HepG2 (cell line): ENCODE measurements around the gene RTBDN. TPM values are rescaled to one million over a fixed set of nuclear protein-coding genes. Genes with fewer than 3 reads are reported as not detected.

Experiments
- AGO1 ChIP-seq: fragments of 200-400 bp; formaldehyde crosslinking; IDR thresholded peaks from 2 replicates; pipeline ENCODE4 v1.6.1; 2017; ENCODE audit warnings: mild to moderate bottlenecking, low read depth, low read length, moderate library complexity; ENCODE audit not compliant: poor library complexity, severe bottlenecking
- ARHGAP35 ChIP-seq: sonication (generic); formaldehyde crosslinking; IDR thresholded peaks from 2 replicates; pipeline ENCODE4 v1.9.0; 2022; ENCODE audit warnings: mild to moderate bottlenecking, inconsistent platforms, moderate library complexity, missing genetic modification reagents, borderline replicate concordance
- ATF7 ChIP-seq, 2 experiments: fragments of 450-650 bp in 1 of 2; sonication (generic) in 1 of 2; formaldehyde crosslinking in 1 of 2; IDR thresholded peaks; 2 replicates each; pipeline versions ENCODE4 v1.4.0 to v1.6.1; 2016 to 2020; ENCODE audit warnings: antibody characterized with exemption in 1 of 2, mild to moderate bottlenecking in 1 of 2, missing genetic modification reagents in 1 of 2
- E2F5 ChIP-seq: sonication (generic); formaldehyde crosslinking; conservative IDR thresholded peaks from 2 replicates; pipeline ENCODE4 v1.4.0; 2020; ENCODE audit warnings: missing genetic modification reagents
- FOXA1 ChIP-seq, 2 experiments: fragments of 450-650 bp in 1 of 2; sonication (generic) in 1 of 2; formaldehyde crosslinking in 1 of 2; IDR thresholded peaks; 2 replicates each; pipeline versions ENCODE4 v1.4.0 to v1.6.1; 2016 to 2020; ENCODE audit warnings: missing genetic modification reagents in 1 of 2
- FOXC1 ChIP-seq: sonication (generic); formaldehyde crosslinking; IDR thresholded peaks from 2 replicates; pipeline ENCODE4 v1.8.0; 2022; ENCODE audit warnings: mild to moderate bottlenecking, missing genetic modification reagents, borderline replicate concordance
- FUBP1 ChIP-seq: sonication (generic); formaldehyde crosslinking; IDR thresholded peaks from 2 replicates; pipeline ENCODE4 v1.5.1; 2020; ENCODE audit warnings: missing genetic modification reagents, mild to moderate bottlenecking, borderline replicate concordance
- GPBP1L1 ChIP-seq: sonication (generic); formaldehyde crosslinking; IDR thresholded peaks from 2 replicates; pipeline ENCODE4 v1.5.0; 2020; ENCODE audit warnings: mild to moderate bottlenecking, missing genetic modification reagents
- KAT8 ChIP-seq: IDR thresholded peaks from 2 replicates; pipeline ENCODE4 v1.6.1; 2016; ENCODE audit warnings: missing genetic modification reagents, missing compliant biosample characterization
- MEIS1 ChIP-seq: sonication (generic); formaldehyde crosslinking; IDR thresholded peaks from 2 replicates; pipeline ENCODE4 v1.9.0; 2021; ENCODE audit warnings: mild to moderate bottlenecking, missing genetic modification reagents, moderate library complexity, borderline replicate concordance
- NAIF1 ChIP-seq: sonication (generic); formaldehyde crosslinking; IDR thresholded peaks from 2 replicates; pipeline ENCODE4 v1.5.0; 2020; ENCODE audit warnings: mild to moderate bottlenecking, missing genetic modification reagents, borderline replicate concordance
- PAX8 ChIP-seq: sonication (generic); formaldehyde crosslinking; IDR thresholded peaks from 2 replicates; pipeline ENCODE4 v1.8.0; 2022; ENCODE audit warnings: mild to moderate bottlenecking, missing genetic modification reagents, borderline replicate concordance
- SNRNP70 ChIP-seq: fragments of 200-400 bp; formaldehyde crosslinking; IDR thresholded peaks from 2 replicates; pipeline ENCODE4 v1.6.1; 2017; ENCODE audit warnings: mild to moderate bottlenecking, low read depth, low read length, moderate library complexity
- TBL1XR1 ChIP-seq: fragments of 150-350 bp; IDR thresholded peaks from 2 replicates; pipeline ENCODE4 v1.6.1; 2014; ENCODE audit warnings: borderline replicate concordance, low read length; ENCODE audit not compliant: partially characterized antibody
- THRA ChIP-seq: sonication (generic); formaldehyde crosslinking; IDR thresholded peaks from 2 replicates; pipeline ENCODE4 v1.4.0; 2020; ENCODE audit warnings: missing genetic modification reagents, borderline replicate concordance
- ZBTB4 ChIP-seq: sonication (generic); formaldehyde crosslinking; IDR thresholded peaks from 2 replicates; pipeline ENCODE4 v1.4.0; 2020; ENCODE audit warnings: missing genetic modification reagents, mild to moderate bottlenecking, borderline replicate concordance
- ZNF3 ChIP-seq: IDR thresholded peaks from 2 replicates; pipeline ENCODE4 v1.7.0; 2017; ENCODE audit warnings: inconsistent platforms
- ZNF619 ChIP-seq: sonication (generic); formaldehyde crosslinking; IDR thresholded peaks from 2 replicates; pipeline ENCODE4 v1.4.0; 2020; ENCODE audit warnings: mild to moderate bottlenecking, missing genetic modification reagents
- ZSCAN22 ChIP-seq: sonication (generic); formaldehyde crosslinking; IDR thresholded peaks from 2 replicates; pipeline ENCODE4 v1.4.0; 2020; ENCODE audit warnings: mild to moderate bottlenecking, missing genetic modification reagents
- polyA plus RNA-seq, 8 experiments: library from polyadenylated mRNA; depleted of rRNA in 3 of 8; stranded (reverse) in 7 of 8; unstranded in 1 of 8; fragments of >200 nt; fragmentation: Illumina TruSeq in 4 of 8; extraction: Trizol in 4 of 8; gene quantifications; 2 replicates each; pipeline versions ENCODE4 v1.2.1 to v1.2.3, GENCODE V29; 2011 to 2016; ENCODE audit warnings: low read depth in 4 of 8, missing spikeins in 1 of 8, mixed read lengths in 1 of 8; ENCODE audit not compliant: insufficient read depth in 1 of 8
- total RNA-seq, 5 experiments: library from RNA; depleted of rRNA; stranded (reverse); fragments of >200 nt; fragmentation: Illumina TruSeq; extraction: Trizol; gene quantifications; 2 replicates each; pipeline ENCODE4 v1.2.3, GENCODE V29; 2016; ENCODE audit warnings: low read depth in 1 of 5

Gene RTBDN
- total and polyA plus RNA-seq, 2 of the 13 experiments (the other 11 are each of a cell fraction or from before 2014, with no cell fraction given), result 0.27 to 0.48 TPM

- TF ChIP-seq FOXA1 (IDR thresholded peaks at IDR 0.05), result no peak
- TF ChIP-seq FOXA1 (CRISPR knock-in tag; IDR thresholded peaks at IDR 0.05), result no peak
- peak; percentile 34; the same call in 1 of the 2 replicates for TF ChIP-seq ATF7 (IDR thresholded peaks at IDR 0.05)
- TF ChIP-seq ATF7 (CRISPR knock-in tag; IDR thresholded peaks at IDR 0.05), result no peak
- TF ChIP-seq SNRNP70, result no peak
- no peak; the same call in 1 of the 2 replicates for TF ChIP-seq ZNF619 (CRISPR knock-in tag)
- TF ChIP-seq THRA (CRISPR knock-in tag), result no peak
- TF ChIP-seq ARHGAP35, result no peak
- no peak for TF ChIP-seq AGO1
- no peak for TF ChIP-seq ZNF3 (CRISPR knock-in tag)
- no peak for TF ChIP-seq PAX8 (CRISPR knock-in tag)
- no peak for TF ChIP-seq TBL1XR1
- 0 out of 2 replicates have a peak, but pooled peaks have one; percentile 38 for TF ChIP-seq NAIF1 (CRISPR knock-in tag)
- no peak for TF ChIP-seq ZBTB4 (CRISPR knock-in tag)
- TF ChIP-seq ZSCAN22 (CRISPR knock-in tag), result no peak
- TF ChIP-seq E2F5 (CRISPR knock-in tag), result no peak; the same call in 1 of the 2 replicates
- TF ChIP-seq FOXC1 (CRISPR knock-in tag), result no peak
- no peak for TF ChIP-seq FUBP1 (CRISPR knock-in tag)
- TF ChIP-seq MEIS1 (CRISPR knock-in tag), result no peak
- TF ChIP-seq GPBP1L1 (CRISPR knock-in tag), result no peak
- peak; percentile 61 for TF ChIP-seq KAT8 (CRISPR knock-in tag)
Measured at GRCh38 chr19:12789904-12790619, 44.3 kb downstream of the RTBDN start (continued).
